ENCODE results near the gene LLPH.

GRCh38 chr12:66085213-66085612 is 45.3 kb downstream of the LLPH start:
- TF ChIP-seq EP300 (IDR thresholded peaks at IDR 0.05) = no peak
- TF ChIP-seq CTCF (IDR thresholded peaks at IDR 0.05) = no peak
- TF ChIP-seq POLR2A (IDR thresholded peaks at IDR 0.05) = no peak
